GM19240 (cell line): Measurements from ENCODE around the gene MAST4.

Experiments used
- DNase-seq: peaks from one replicate; pipeline ENCODE4 v3.0.0; 2011; ENCODE audit warnings: low spot score; ENCODE audit not compliant: insufficient read length

Gene MAST4

DNA sequence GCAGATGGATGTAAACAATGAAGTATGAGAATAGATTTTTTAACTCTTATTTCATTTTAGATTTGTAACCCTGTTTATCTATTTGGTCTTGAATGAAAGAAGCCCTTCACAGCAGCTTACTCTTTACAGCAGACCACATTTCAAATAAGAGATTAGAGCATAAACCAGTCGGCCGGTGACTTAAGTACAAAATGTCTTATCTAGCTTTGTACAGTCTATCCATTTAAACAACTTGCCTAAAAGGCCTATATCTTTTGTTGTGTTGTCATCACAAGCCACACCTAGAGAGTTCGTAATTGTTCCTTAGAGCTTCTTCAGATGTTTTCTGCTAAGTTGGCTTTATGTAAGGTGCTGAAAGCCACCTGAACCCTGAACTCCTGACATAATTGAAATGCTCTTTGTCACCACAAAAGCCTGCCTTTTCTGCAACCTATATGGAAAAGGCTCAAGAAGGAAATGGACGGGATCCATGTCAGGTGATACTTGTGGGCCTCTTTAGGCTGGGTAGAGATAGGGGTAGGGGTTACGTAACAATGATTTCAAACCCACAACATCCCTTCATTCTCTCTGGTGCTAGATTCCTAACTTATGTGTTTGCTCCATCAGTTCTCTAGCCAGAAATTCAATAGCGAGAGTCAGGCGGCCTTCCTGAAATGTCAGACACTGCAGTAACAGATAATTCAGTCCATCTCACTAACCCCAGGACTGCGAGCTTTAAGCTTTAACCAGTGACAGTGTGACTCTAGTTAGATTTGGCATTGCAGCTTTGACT is 437.9 kb downstream of the MAST4 start:
- no peak for DNase-seq

DNA sequence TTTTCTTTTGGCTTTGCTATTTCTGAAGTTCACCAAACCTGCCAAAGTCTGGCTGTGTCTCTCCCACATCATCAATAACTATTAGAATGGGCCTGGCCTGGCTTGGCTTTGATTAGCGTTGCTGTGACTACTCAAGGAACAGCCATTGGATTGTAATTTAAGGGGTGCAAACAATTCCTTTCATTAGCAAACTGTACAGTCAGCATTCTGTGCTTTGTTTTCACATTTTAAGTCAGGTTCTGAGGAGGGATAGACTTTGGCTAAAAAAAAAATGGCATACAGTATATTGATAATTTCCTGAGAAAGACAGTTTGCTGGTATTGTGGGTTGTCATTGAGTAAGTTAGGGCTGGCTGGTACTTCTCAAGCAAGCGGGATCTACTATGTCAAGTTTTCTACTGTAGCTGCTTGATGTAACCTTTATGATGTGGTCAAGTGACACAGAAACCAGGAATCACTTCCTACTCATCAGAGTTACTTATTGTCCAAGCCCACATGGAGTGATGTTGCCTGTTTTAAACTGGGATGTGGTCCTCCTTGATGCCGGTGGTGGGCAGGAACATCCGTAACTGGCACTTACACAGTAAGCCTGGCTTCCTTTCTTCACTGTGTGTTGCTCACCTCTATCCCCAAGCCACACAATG is 439.0 kb downstream of the MAST4 start:
- DNase-seq, result no peak

DNA sequence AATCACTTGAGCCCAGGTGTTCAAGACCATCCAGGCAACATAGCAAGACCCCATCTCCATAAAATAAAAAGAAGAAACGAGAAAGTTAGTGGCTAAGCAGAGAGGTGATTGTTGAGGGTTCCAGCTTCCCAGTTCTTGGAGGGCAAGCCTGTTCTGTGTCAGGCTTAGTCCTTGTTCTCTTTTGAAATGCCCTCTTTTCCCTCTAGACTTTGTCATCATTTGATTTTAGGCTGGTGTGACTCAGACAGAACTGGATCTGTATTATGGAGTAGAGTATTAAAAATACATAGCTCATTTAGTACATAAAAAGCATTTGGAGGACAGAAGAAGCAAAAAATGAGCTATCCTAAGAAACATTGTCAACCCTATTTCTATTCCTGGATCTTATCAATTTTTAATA is 441.0 kb downstream of the MAST4 start:
- DNase-seq, result no peak

DNA sequence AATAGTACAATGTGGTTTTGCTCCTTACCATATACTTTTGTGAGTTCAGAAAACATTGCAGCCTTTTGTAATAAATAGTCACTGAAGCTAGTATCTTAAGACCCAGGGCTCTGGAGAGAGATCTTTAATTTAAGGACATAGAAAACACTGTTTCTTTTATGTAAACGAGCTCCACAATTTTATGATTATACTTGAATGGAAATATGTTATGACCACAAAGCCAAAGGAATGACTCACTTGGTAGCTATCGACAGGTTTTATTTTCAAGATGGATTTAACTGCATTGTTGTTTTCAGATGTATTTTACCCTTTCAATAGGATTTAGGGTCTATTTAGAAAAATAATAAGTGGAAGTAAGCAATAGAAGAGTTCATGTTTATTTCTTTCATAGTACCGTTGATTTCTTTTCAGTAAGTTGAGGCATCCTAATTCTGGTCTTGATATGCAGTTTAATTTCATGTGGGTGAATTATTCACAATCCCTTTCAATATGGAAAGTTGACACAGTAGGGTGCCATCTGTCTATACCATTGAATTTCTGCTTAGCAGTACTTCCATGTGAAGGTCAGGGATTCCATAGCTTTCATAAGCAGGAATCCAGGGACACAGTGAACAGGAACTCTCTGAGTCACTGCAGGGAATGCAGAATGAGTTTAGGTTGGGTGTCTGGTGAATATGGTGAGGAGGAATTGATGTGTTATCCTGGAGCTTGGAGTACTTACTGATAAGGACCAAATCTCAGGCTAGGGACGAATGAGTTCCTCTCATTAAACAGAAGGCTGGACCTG is 442.8 kb downstream of the MAST4 start:
- DNase-seq, result no peak

DNA sequence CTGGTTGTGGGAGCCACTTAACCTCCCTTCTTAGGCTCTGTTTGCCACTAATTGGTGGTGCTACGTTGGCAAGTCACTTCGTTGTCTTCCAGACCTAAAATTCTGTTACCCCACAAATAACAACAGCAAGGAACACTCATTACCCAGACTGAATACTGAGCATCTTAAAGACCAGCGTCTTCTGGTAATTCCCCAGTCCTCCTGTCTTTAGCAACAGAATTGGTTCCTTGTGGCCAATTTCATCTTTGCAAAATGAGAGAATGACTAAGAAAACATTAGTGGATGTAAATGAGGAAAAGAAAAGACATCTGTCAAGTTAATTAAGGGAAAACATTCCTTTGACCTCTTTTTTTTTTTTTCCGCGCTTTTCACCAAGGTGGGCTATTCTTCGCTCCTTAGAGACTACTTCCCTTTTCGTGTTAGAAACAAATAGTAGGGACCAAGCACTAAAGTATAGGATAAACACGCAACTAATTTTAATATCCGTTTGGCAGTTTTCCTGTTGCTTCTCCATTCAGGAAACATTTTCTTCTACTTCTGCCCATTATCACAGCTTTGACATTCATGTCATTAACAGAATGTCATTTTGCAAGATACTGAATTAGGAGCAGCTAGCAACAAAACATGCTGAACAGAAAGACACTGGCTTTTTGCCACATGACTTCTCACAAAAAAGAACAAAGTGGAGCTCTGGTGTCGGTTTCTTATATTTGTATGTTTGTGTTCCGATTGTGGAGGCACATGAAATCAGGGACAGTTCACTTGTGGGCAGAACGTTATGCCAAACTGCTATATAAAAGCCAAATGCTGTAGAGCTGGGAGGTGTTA is 446.2 kb downstream of the MAST4 start:
- DNase-seq, result no peak

DNA sequence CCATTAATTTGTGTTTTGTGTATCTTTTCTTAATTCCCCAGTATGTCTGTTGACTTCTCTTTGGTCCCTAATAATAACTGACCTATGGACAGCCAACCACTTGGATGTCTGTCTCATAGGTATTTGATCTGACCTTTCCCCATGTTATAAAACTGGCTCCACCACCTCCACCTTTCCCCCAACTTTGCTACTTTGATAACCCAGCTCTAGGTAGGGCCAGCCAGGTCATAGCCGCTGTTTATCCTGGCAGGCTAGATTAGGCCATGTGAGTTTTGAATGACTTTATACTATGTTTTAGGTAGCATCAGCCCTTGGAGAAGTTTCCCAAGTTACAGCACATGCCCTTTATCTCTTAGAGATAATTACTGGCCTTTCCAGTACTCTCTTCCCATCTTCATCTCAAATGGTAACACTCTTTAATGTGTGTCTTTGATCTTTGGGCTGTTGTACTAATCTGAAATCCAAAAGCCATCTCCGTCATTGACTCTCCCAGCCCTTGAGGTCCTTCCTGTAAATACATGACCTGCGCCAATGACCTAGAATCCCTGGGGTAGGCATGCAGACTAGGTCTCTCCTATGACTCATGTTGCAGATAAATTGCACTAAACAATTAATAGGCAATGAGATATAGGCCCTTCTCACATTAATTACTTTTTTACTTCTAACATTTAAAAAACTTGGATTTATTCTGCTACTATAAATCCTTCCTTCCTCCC is 447.8 kb downstream of the MAST4 start:
- DNase-seq, result no peak

DNA sequence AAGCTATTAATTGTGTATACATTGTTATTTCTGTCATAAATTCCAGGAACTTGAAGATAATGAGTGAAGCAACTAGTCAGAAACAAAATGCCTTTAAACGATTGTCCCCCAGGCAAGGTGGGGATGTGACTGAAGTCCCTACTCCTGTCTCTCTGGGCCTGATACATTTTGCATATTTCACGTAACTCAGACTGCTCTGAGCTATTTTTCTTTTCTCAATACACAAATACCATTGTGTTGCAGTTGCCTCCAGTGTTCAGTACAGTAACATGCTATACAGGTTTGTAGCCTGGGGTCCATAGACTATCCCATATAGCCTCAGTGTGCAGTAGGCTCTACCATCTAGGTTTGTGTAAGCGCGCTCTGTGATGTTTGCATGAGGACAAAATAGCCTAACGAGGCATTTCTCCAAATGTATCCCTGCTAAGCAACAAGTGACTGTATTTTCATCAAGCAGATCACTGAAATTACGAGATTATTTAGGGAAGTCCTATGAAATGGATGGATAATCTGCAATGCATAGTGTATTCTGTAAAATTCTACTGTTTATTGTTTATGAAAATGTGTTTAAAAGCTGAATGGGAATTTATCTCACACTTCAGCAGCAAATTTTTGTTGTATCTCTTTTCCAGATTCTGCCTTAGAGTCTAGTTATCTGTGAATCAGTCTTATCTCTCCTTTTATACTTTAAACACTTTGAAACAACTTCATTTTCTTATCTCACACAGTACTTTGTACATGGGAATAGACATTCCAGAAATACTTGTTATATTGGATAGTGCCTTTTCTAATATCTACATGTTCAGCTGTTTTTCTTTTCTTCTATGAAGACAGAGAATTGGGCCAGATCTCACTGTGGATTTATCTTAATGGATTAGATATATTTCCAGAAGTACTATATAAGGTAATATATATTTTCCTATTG is 449.9 kb downstream of the MAST4 start:
- DNase-seq, result no peak

DNA sequence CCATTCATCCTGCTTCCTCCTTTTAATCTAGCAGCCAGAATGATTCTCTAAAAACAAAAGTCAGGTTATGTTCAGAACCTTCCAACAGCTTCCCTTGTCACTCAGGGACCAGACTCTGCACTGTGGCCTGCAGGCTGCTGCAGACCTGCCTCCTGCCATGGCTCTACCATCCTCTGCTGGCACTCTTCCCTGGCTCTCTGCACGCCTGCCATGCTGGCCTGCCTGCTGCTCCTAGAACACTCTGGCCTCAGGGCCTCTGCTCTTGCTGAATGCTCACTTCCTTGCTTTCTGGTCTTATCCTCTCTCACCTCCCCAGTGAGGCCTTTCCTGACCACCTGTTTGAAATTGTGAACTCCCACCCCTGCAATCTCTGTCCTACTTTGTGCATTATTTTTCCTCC is 451.0 kb downstream of the MAST4 start:
- no peak for DNase-seq

DNA sequence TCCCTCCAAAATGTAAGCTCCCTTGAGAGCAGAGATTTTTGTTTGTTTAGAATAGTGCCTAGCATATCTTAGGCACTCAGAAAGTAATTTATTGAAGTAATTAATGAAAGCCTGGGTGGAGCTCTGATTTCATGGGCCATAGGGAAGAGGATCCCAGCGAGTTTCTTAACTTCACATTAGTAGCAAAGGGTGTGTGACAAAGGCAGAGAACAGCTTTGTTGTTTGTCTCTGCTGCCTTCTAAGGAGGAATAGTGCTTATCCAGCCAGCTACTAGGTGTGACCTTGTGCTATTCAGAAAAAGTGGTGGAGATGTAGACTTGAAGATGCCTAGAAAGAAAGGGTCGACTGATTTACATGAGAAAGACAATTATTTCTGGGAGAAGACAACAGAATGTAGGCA is 451.4 kb downstream of the MAST4 start:
- DNase-seq, result no peak

DNA sequence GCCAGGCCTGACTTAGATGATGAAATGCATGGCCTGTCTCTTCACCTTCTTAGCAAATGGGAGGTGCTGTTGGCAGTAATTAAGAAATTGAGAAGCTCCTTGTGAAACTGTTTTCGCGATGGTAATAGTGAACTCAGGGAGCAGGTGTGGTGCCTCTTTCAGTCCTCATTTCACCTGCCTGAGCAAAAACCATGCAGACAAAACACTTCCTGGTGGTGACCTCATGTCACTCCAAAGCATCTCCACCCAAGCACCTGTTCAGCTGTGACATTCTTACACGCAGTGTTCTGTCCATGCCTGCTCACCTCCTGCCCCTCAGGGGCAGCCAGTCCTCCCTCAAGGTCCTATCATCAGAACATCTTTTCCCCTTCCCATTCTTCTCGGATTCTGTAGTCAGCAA is 453.9 kb downstream of the MAST4 start:
- no peak for DNase-seq

DNA sequence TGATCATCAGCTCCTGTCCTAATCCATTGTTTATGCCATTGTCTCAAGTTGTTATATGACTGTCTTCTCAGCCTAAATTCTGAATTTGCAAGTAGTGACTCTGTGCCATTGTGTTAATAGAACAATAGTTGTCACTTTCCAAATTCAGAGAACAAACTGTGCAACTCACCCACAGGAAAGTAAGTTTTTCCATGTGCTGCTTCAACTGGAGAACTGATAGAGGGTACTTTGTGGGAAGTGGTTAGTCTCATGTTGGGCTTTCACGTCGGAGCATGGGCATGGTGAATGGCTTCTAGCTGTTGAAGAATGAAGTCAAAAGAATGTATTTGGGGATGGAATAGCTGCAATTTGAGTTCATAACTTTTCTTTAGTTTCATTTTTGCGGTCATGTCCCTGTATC is 454.4 kb downstream of the MAST4 start:
- no peak for DNase-seq

DNA sequence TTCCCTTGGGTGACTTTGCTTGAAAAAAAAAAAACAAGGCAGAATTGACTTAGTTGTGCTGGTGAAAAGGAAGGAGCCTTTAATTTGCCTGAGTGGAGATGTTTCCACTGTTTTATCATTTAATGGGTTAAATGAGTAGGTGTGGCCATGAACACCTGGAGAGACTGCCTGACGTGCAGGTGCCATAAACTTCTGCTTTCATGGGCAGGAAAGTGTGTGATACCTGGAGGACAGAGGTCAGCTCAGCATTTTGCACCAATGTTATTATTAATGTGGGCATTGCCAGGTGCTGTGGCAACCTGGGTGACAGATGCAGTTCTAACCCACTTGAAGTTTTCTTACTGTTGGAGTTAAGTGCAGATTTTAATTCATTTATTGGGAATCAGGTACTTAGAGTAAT is 455.0 kb downstream of the MAST4 start:
- no peak for DNase-seq

DNA sequence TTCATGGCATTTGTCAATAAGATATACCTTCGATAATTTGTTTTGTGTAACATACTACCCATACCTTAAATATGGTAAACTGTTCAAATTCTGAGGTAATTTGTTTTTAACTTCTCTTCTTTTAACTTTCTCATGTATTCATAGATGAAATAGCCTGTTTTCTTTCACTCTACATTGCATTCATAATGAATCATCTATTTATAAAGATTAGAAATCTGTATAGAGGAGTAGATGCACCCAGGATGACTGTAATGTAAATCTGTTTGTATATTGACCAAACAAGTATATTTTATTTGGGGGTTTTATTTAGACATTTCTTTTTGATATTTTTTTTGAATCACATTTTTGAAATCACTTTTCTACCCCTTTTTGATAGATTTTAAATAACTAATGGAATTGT is 455.8 kb downstream of the MAST4 start:
- no peak for DNase-seq

DNA sequence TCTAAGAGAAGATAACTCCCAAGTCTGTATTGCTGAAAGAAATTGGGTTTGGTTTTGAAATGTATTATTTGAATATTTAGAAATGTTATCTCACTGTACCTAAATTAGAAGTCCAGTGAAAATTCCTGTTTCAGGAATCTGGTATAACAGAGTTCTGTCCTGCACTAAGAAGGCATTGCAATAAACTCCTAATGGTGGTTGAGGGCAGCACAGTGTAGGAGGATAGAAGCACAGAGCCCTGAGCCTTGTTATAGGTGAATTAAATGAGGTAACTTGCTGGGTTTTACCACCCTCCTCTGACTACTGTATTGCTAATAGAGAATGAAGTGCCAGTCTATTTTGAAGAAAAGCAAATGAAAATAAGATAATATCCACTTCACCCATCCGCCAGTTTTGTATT is 457.0 kb downstream of the MAST4 start:
- DNase-seq, result no peak

DNA sequence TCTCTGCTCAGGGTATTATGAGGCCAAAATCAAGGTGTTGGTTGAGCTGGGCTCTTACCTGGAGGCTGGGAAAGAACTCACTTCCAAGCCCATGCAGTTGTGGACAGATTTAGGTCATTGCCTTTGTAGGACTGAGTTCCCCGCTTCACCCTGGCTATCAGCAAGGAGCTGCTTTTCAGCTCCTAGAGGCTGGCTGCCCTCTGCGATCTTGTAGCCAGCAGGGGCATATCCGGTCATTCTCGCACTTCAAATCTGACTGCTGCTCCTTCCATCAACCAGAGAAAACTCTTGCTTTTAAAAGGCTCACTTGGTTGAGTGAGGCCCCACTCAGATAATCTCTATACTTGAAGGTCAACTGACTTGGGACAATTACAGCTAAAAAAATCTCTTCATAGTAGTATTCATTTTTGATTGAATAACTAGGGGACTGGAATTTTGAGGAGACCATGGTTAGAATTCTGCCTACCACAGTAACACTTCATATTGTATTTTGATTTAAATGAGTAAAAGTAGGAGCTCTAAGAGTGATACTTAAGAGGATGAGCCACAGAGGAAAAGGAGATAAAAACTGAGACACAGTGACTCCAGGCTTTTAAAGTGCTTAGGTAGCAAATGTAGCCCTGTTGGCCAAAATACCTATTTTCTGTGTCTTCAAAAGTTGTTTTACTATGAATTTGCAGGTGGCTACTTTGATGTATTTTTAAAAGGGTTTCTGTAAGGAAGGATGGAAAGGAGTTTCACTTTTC is 463.0 kb downstream of the MAST4 start:
- no peak for DNase-seq

DNA sequence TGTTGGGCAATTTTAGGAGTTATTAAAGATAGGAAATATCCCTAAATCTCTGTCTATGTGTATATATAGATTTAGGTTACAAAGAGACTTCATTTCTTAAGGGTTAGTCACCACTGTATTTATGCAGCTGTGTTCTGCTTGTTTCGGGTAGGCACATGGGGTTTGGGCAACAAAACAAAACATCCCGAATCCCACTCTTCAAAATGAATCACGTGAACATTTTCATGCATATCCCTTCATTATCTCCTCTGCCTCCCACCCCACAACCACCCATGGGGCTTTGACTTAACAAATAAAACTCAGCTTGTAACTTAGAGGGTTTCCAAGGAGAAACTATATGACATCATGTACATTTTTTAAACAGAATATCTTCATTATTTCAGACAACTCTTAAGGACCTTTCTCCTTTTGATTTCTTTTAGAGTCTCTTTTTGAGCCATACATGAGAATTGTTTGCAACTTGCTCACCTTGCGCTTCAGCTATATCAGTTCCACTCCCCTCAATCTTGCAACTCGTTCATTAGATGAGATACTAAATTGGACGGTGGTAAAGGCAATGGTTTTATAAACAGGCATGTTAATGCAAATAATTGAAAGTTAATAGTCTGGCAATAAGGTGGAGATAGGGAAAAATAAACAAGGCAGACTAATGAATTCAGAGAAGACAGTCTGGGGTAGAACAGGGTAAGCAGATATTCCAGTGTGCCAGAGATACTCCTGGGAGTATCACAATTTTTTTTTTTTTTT is 463.7 kb downstream of the MAST4 start:
- no peak for DNase-seq

DNA sequence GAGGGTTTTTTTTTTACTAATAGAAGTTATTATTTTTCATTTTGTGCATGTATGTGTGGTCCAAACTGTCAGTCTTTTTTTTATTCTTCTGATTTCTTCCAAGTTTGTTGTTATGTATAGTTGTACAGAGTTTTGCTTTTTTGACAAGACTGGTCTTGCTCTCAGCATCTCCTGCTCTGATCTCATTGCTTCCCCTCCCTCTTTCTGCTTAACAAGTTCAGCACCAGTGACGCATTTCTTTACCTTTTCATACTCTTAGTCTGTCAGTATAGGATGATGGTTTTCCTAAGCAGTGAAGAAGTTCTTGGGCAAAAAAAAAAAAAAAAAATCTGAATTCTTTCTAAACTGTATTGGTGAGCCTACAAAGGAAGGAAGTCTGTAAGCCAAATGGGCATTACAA is 465.3 kb downstream of the MAST4 start:
- DNase-seq, result no peak

DNA sequence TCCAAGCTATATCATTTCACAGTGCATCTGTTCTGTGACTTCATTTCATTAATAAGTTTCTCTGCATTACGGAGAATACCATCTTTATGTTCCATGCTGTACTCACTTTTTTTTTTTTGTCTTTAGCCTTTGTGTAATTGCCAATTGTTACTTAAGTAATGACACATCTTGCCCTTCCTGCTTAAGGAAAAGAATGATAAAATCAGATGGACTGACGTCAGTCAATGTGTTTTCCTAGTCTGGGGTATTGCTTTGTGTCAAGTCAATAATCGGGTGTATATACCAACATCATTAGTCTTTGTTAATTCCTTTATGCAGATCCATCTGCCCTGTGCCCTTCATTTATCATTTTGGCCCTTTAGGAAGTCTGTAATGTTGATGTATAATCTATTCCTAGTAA is 466.9 kb downstream of the MAST4 start:
- no peak for DNase-seq
